Parathyroid adenoma (tissue), 2 donors: ENCODE measurements around the gene C1orf74.

ENCODE experiments used
- H2AFZ ChIP-seq: fragments of 300-600 bp; sonication (generic); one replicate; pipeline ENCODE4 v1.7.0; 2017; ENCODE audit warnings: antibody characterized with exemption, mild to moderate bottlenecking
- H3K27ac ChIP-seq: fragments of 300-600 bp; sonication (generic); one replicate; pipeline ENCODE4 v1.7.0; 2017
- H3K27me3 ChIP-seq: fragments of 300-600 bp; sonication (generic); one replicate; pipeline ENCODE4 v1.7.0; 2017; ENCODE audit warnings: low read length; ENCODE audit not compliant: control insufficient read depth, insufficient read depth
- H3K36me3 ChIP-seq: fragments of 300-600 bp; sonication (generic); one replicate; pipeline ENCODE4 v1.7.0; 2017; ENCODE audit warnings: low read length; ENCODE audit not compliant: control insufficient read depth, insufficient read depth
- H3K4me1 ChIP-seq: fragments of 300-600 bp; sonication (generic); one replicate; pipeline ENCODE4 v1.7.0; 2017; ENCODE audit warnings: control low read depth
- H3K4me2 ChIP-seq: fragments of 300-600 bp; sonication (generic); one replicate; pipeline ENCODE4 v1.7.0; 2017; ENCODE audit warnings: low read length
- H3K4me3 ChIP-seq: fragments of 300-600 bp; sonication (generic); one replicate; pipeline ENCODE4 v1.7.0; 2017; ENCODE audit warnings: low read depth, low read length
- H3K79me2 ChIP-seq: fragments of 300-600 bp; sonication (generic); one replicate; pipeline ENCODE4 v1.7.0; 2017; ENCODE audit warnings: control low read depth
- H3K9ac ChIP-seq: fragments of 300-600 bp; sonication (generic); one replicate; pipeline ENCODE4 v1.7.0; 2017; ENCODE audit warnings: mild to moderate bottlenecking
- H3K9me3 ChIP-seq: fragments of 300-600 bp; sonication (generic); one replicate; pipeline ENCODE4 v1.7.0; 2017; ENCODE audit warnings: low read length; ENCODE audit not compliant: control insufficient read depth
- TF ChIP-seq, protein P1 (sequence below): fragments of 300-600 bp; sonication (generic); IDR thresholded peaks from one replicate; pipeline ENCODE4 v1.7.0; 2017; ENCODE audit warnings: antibody characterized with exemption, mild to moderate bottlenecking
- donor health status: primary hyperparathyroidism.

The C1orf74 gene

DNA sequence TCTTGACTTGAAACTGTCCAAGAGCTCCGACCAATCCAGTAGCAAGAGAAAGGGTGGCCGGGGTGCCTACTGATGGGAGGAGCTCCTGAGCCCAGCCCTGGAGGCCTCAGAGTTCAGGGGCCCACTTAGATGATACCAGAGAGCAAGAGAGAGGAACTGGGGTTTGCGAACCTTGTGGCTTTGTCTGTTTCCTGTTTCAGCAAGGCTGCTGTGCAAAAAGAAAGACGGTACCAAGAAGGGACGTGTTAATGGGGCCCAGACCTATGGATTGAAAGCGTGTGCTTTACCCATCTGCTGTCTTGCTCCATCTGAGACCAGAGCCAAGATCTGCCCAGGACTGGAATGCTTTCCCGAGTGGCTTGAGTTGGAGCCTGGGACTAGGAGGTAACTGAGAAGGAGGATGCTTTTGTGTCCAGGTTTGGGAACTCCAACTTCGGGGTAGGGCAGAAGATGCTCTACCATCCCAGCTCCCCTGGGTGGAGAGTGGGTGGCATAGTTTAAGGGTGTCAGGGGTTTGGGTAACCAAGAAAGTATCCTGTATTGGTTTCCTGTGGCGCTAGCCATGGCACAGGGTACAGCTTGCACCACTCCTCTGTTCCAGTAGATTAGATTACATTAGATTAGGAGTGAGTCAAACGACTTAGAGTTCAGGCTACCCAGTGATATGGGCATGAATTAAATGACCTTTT is 28.3 kb downstream of the C1orf74 start, which contains the start of gene TRAF3IP3:
TSS of gene TRAF3IP3 (plus strand) at position 128 of the 689 bp plus-strand sequence. CDS start 3,987 bp downstream, outside the sequence.
- H3K36me3 ChIP-seq = no peaks in the 10 kb centered on the region
- H3K4me1 ChIP-seq = no peaks in the 10 kb centered on the region
- TF ChIP-seq, protein P1, sequence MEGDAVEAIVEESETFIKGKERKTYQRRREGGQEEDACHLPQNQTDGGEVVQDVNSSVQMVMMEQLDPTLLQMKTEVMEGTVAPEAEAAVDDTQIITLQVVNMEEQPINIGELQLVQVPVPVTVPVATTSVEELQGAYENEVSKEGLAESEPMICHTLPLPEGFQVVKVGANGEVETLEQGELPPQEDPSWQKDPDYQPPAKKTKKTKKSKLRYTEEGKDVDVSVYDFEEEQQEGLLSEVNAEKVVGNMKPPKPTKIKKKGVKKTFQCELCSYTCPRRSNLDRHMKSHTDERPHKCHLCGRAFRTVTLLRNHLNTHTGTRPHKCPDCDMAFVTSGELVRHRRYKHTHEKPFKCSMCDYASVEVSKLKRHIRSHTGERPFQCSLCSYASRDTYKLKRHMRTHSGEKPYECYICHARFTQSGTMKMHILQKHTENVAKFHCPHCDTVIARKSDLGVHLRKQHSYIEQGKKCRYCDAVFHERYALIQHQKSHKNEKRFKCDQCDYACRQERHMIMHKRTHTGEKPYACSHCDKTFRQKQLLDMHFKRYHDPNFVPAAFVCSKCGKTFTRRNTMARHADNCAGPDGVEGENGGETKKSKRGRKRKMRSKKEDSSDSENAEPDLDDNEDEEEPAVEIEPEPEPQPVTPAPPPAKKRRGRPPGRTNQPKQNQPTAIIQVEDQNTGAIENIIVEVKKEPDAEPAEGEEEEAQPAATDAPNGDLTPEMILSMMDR = no peak
- H3K9ac ChIP-seq = no peak within 1 kb of the TSS
- H3K4me2 ChIP-seq = no peak within 1 kb of the TSS
- H3K27ac ChIP-seq = no peak within 1 kb of the TSS
- H2AFZ ChIP-seq = no peak within 1 kb of the TSS
- H3K79me2 ChIP-seq = no peaks in the 10 kb centered on the region
- no peaks in the 10 kb centered on the region for H3K27me3 ChIP-seq
- H3K4me3 ChIP-seq = no peak within 1 kb of the TSS
- H3K9me3 ChIP-seq = no peaks in the 10 kb centered on the region

DNA sequence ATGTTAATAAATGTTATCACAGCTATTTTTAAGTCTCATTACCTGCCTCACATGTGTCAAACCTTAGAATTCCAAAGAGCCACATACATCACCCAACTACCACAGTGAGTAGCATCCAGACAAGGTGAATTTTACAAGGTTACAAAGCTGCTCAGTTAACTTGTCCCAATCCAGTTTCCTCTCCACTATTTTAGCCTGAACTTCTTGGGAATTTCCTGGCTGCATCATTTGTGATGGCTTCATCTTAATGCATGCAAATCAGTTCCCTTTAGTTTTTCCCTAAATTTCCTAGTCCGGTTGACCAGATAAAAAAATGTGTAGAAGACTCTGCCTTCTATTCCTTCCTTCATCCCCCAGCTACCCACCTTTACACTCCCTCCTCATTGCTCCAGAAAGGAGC is 29.1 kb downstream of the C1orf74 start:
- no peak overlapping the region for H3K4me3 ChIP-seq
- no peaks in the 10 kb centered on the region for H3K27me3 ChIP-seq
- no peak overlapping the region for H3K4me2 ChIP-seq
- no peak overlapping the region for H3K27ac ChIP-seq
- TF ChIP-seq, protein P1 = no peak
- H3K9me3 ChIP-seq = no peaks in the 10 kb centered on the region
- H3K36me3 ChIP-seq = no peaks in the 10 kb centered on the region
- H3K9ac ChIP-seq = no peak overlapping the region
- no peaks in the 10 kb centered on the region for H3K4me1 ChIP-seq
- H3K79me2 ChIP-seq = no peaks in the 10 kb centered on the region
- H2AFZ ChIP-seq = no peak overlapping the region

DNA sequence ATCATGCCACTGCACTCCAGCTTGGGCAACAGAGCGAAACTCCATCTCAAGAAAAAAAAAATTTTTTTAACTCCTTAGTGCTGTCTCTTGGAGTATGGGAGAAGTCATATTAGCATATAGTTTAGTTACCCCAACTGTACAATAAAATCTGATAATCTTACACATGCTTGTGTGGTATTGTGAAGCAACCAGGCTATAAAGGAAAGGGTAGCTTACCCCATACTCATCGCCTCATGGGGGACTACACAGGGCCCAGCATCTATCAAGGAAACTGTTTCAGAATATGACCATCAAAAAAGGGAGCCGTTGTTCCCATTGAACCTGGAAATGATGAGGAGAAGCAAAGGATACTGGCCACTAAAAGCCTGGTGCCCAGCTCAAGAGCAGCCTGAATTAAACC is 31.5 kb downstream of the C1orf74 start:
- no peak overlapping the region for H3K4me3 ChIP-seq
- no peak overlapping the region for H3K4me2 ChIP-seq
- no peak overlapping the region for H3K9ac ChIP-seq
- H3K4me1 ChIP-seq = no peaks in the 10 kb centered on the region
- TF ChIP-seq, protein P1 = no peak
- no peaks in the 10 kb centered on the region for H3K36me3 ChIP-seq
- H3K27me3 ChIP-seq = no peaks in the 10 kb centered on the region
- H2AFZ ChIP-seq = no peak overlapping the region
- no peaks in the 10 kb centered on the region for H3K79me2 ChIP-seq
- H3K27ac ChIP-seq = no peak overlapping the region
- no peaks in the 10 kb centered on the region for H3K9me3 ChIP-seq

DNA sequence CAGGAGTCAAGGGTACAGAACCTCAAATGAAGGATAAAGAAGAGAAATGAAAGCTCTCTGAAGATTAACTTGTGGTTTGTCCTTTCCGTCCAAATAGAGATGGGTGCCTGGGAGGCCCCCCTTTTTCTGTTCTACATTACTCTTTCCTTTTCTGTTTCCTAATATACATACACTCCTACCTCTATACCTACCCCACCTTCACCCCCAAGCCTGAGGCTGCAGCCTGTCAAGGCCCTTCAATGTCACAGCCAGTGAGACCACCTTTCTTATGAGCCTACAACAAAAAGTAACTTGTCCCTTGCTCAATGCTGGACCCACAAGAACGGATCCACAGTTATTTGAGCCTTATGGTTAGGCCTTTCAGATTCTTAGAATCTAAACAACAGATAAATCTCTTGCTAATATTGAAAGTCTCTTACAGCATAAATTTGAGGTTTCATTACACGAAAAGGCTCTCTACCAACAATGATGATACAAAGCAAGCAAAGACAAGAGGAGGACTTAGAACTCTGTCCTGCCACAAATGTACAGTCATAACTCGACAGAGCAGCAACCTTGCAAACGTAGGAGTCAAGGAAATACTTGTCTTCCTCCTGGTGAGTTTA is 32.6 kb downstream of the C1orf74 start:
- H3K79me2 ChIP-seq = no peaks in the 10 kb centered on the region
- H3K27me3 ChIP-seq = no peaks in the 10 kb centered on the region
- no peak overlapping the region for H3K4me3 ChIP-seq
- H2AFZ ChIP-seq = no peak overlapping the region
- no peak overlapping the region for H3K4me2 ChIP-seq
- H3K9ac ChIP-seq = no peak overlapping the region
- peaks cover 1% of the 10 kb centered on the region for H3K4me1 ChIP-seq
- H3K27ac ChIP-seq = no peak overlapping the region
- no peaks in the 10 kb centered on the region for H3K36me3 ChIP-seq
- TF ChIP-seq, protein P1 = no peak
- H3K9me3 ChIP-seq = no peaks in the 10 kb centered on the region
